NCI-H2029 treated with DMSO at 0.1 percent for 48 hours (cell line): ENCODE measurements around the gene MUL1.
A peak's percentile ranks its signal among the peaks of the same experiment; 100 is the strongest.
"Not testable (repeated sequence)": the region's sequence is repeated elsewhere in the genome, so short reads cannot be mapped to it uniquely, and the experiment has no call there.

Experiments used
- DNase-seq: peaks from one replicate; lab custom pipeline; 2025; lab: John Stamatoyannopoulos, UW

MUL1 gene

DNA sequence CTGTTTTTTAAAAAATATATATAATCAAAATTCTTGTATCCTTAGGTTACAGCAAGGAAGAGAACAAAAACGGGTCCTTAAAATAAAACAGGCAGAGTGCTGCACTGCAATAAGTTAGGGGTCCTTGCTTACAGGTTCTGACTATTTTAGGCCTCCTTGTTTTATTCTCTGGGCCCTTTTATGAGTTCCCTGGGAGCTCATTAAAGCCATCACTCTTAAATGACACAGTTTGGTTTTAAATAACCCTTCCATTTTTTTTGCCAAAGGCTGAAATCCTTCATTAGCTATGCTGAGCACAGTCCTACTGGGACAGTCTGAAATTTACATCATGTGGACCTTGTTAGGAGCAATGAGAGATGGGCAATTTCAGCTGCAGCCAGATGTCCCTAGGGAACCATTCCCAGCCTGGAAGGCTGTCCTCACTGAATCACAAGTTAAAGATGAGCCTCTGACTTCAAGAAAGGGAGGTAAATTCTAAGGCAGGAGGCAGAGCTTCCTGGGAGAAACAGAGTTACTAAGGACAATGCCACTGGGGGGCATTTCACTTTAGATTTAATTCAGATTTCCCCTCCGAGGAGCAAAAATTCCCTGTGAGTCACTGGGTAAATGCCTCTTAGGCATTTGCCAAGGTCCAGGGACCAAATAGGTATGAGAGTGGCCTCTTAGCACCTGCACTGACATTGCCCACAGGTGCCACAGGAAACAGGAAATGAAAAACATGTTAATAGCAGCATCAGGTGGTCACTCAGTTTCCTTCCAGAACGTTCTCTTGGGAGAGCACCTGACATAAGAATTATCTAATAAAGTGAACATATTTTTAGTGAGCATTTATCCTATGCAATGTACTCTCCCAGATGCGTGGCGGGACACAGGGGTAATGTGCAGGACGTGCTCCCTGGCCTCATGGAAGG lies 3.8 kb upstream of the MUL1 start:
- no peak for DNase-seq

DNA sequence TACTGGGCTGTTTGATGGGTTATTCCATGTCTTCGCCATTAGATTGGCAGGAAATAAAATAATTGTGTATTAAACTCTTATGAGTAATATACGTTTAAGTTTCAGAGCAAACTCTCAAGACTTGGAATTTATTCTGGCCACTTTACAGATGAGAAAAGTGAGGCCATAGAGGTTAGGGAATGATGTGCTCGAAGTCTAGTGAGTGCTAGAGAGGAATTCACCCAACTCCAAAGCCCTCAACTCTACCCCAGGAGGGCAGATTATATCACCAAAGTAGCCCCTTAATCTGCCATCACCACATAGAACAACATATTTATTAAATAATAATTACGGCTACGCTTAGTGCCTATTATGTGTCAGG lies 440 bp upstream of the MUL1 start:
- DNase-seq: no peak

DNA sequence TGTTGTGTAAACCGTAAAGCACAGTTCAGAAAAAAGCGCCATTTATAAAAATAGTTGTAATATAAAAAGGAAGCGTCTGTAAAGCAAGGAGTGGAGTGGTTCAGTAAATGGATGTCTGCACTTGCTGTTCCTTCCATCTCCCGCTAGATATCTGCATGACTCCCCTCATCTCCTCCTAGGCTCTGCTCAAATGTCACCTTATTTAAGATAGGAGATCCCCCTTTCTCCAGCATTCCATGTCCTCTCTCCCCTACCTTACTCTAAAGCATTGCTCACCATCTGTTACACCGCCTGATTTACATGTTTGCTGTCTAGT lies 745 bp downstream of the MUL1 start:
- no peak for DNase-seq

DNA sequence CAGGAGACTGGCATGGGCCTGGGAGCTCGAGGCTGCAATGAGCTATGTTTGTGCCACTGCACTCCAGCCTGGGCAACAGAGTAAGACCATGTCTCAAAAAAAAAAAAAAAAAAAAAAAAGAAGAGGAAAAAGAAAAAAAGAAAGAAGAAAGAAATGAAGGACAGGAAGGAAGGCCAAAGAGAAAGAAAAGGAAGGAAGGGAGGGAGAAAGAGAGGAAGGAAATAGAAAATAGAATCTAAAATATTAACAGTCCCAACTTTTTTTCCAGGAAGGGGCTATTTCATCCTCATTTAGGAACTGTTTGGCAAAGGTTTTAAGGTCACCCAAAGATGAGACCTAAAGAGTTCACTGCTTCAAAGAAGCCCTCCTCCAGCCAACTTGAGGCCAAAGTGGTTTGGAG lies 2.5 kb downstream of the MUL1 start:
- DNase-seq: no peak

DNA sequence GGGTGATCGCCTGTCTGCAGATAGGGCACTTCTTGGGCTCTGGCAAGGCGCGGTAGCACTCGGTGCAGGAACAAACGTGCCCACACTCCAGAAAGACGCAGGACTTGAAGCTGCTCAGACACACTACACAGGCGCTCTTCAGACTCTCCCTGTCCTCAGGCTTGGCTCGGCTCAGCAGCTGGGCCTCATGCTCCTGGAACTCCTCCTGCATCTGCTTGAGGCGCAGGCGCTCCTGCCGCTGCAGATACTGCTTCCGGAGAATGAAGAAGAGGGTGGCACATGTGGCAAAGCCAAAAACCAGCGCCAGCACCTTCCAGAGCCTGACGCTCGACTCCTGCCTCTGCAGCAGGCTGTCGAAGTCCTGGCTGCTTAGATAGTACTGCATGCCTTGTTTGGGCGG lies 7.2 kb downstream of the MUL1 start:
- DNase-seq: no peak

DNA sequence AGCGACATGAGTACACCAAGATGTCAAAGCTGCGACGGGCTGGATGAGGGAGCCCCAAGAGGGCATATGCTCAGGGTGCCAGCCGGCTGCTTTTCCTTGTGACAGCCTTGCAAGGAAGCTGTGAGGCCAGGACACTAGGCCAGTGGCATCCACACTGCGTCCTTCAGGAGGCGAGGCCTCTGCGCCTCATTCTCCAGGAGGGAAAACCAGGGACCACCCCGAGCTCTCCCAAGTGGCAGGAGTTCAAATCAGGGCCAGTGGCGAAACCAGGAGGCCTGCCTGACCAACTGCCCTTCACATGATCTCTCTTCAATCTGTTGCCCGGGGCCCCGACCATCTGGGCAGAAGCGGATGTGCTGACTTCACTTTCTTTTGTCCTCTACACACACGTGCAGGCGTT lies 8.2 kb downstream of the MUL1 start:
- DNase-seq: no peak

DNA sequence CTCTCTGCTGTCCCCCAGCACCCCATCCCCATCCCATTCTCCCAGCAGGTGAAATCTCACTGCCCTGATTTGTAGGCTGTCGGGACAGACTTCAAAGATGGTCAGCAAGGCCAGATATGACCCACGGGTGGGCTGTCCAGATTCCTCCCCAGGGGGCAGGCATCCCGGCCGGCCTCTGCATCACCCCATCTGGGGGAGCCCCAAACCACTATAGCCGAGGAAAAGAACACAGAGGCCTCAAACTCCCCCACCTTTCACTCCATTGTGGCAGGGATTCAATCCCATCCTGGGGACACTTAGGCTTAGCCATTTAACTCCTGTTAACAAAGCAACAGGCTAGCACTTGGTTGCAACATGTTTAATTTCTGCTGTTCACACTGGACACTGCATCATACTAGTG lies 8.8 kb downstream of the MUL1 start:
- DNase-seq: no peak

DNA sequence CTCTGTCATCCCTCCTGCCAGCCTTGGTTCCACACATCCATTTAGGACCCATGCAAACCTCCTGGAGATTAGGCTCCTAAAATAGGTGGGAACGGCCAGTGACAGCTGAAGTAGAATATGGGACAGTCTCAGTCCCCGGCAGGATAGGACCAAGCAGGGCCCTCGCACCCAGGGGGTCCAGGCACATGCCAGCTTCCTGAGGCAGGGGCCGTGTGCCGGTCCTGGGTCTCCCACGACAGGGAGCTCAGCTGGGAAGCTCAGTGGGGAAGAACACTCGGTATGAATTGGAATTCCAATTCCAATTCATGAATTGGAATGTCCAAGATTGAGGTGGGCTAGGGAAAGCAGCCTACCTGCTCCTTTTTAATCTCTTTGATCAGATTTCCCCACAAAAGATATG lies 9.8 kb downstream of the MUL1 start:
- DNase-seq: no peak

DNA sequence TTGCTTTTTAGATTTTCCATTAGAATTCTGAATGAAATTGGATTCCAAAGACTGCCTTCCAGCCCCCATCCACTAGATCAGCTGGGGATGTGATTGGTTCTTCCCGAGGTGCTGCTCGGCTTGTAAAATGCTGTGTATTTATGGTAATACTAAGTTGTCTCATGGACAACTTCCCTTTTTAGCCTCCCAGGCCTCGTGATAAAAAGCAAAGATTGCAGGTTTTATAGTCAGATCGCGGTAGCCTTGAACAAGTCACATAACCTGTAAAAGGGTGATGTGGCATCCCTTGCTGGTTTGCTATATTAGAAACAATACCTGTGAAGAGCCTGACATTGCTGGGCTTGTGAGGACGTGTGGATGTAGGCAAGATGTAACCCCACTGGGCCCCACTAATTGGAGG lies 10.4 kb downstream of the MUL1 start:
- no peak for DNase-seq

DNA sequence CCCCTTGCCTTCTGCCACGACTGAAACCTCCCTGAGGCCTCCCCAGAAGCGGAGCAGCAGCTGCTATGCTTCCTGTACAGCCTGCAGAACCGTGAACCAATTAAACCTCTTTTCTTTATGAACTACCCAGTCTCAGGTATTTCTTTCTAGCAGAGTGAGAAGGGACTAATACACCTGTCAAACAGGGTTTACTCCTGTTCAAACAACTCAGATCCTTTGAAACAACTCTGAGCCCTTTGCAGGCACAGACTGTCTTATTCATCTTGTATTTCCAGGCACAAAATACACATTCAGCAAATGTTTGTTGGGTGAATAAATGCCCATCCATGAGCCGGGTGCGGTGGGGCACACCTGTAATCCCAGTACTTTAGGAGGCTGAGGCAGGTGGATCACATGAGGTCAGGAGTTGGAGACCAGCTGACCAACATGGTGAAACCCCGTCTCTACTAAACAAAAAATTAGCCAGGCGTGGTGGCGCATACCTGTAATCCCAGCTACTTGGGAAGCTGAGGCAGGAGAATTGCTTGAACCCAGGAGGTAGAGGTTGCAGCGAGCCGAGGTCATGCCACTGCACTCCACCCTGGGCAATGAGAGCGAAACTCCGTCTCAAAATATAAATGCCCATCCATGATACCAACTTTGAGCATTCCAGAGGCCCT lies 11.1 kb downstream of the MUL1 start:
- DNase-seq: not testable (repeated sequence)

DNA sequence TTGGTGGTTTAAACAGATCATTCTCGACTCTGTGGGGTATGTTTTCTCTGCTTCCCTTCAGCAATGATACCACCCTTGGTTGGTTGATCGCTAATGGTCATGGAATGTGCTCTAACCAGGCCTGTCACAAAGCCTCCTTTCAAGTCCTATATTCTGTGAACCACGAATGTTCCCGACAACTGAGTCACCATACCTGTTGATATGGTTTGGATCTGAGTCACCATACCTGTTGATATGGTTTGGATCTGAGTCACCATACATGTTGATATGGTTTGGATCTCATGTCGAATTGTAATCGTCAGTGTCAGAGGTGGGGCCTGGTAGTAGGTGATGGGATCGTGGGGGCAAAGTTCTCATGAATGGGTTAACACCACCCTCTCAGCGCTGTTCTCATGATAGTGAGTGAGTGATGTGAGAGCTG lies 11.7 kb downstream of the MUL1 start:
- DNase-seq: no peak

DNA sequence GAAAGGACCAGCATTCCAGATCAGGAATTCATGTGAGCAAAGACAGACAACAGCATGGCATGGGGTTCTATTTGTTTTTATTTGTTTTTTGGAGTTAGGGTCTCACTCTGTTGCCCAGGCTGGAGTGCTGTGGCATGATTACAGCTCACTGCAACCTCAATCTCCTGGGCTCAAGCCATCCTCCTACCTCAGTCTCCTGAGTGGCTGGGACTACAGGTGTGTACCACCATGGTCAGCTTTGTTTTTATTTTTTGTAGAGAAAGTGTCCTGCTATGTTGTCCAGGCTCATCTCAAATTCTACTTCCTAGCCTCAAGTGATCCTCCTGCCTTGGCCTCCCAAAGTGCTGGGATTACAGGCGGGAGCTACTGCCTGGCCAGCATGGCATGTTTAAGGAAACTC lies 12.3 kb downstream of the MUL1 start:
- DNase-seq: no peak

DNA sequence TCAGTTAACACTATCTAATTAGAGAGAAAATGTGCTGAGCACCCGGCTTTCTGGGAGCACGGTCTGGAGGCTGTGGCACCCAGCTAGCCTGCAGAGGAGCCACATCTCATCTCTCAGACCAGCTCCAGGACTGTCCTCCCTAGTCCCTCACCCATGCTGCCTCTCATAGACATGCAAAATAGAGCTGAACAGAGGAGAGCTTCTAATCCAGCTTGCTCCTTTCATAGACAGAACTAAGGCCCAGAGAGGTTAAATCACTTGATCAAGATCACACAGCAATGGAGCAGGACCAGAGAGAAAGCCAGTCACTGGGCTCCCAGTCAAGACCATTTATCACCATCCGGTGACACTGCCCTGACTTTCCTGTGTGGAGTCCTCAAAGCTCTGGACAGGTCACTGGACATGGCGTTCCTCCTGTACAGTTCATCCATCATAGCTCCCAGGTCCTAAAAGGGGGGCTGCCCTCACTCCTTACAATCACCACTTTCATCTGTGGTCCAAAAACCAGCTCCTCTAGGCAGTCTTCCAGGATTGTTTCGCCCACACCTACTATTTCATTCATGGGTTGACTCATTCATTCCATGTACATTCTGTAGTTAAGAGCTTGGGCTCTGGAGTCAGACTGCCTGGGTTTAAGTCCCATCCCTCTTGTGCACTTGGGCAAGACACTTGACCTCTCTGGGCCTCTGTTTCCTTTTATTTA lies 13.2 kb downstream of the MUL1 start:
- no peak for DNase-seq

DNA sequence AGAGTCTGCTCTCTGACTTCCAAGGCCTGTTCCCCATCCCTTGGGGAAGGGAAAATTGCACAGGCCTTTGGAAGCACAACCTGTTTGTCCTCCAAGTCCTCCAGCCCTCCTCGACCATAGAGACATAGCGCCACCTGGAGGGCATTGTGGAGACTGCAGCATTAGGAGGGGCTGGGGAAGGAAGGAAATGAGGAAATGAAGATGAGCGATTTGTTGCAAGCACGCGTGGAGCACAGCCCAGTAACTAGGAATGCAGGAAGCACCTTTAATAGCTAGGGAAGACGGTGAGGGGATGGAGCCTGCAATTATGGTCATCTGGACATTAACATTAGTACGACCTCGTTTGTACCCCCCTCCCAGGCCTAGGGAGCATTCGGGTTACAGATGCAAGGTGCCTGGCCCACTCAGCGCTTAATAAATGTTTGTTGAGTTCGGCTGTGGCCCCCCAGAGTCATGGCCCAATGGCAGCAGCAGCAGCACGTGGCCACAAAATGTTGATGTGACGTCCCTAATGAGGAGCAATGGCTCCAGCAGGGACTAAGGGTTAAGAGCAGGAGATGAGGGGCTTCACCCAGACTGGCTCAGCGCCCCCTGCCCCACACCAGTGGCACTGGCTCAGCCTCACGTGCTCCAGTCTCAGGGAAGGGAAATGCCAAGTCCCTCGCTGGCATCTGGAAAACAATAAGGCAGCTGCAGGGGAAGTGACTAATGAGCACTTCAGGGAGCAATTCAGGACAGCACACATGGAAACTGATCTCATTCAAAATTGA lies 13.9 kb downstream of the MUL1 start:
- DNase-seq: peak; percentile 48

DNA sequence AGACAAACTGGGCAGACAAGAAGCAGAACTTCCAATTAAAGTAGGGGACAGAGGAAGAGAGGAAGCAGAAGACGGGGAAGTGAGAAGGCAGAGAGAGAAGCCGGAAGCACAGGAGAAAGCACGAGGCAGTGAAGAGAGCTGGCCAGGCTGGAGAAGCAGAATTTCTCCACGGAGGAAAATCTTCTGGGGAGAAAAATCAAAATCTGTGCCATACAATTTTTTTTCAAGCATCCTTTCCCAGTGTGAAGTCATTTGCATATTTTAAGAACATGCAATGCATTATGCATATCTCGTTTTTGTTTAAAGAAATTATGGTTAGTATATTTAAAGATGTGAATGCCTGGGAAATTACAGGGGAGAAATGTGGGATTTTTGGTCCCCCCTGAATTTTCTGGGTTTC lies 14.6 kb downstream of the MUL1 start:
- DNase-seq: no peak

DNA sequence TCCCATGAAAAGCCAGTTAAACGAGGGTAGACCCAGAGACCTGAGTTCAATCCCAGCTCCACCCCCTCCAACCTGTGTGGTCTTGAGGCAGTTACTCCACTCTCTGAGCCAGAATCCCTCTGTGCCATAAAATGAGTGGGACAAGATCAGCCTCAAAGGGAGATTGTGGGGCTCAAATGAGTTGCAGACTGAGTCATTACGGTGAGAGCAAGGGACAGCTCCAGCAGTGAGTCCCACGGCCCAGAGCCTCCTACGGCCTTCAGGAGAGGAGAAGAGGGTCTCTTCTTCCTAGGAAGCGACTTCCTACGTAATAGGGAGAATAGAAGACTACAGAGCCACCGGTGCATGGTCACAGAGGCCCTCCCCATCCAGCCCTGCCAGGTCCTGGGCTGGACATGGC lies 15.2 kb downstream of the MUL1 start:
- no peak for DNase-seq

DNA sequence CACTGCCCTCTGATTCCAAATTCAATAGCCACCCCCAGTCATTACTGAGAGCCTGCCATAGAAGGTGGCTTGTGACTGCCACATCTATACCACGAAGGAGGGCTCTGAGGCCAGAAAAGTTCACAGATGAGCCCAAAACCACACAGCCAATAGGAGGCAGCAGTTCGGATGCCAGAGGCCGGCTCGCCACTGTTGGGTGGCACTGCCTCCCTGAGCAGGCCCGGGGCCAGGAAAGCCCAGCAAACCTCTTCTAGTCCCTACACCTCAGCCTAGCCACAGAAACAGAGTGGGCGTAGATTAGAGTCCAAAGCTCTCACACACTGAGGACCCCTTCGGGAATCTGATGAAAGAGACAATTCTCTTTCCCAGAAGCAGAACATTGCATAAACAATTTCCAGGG lies 16.1 kb downstream of the MUL1 start:
- DNase-seq: no peak

DNA sequence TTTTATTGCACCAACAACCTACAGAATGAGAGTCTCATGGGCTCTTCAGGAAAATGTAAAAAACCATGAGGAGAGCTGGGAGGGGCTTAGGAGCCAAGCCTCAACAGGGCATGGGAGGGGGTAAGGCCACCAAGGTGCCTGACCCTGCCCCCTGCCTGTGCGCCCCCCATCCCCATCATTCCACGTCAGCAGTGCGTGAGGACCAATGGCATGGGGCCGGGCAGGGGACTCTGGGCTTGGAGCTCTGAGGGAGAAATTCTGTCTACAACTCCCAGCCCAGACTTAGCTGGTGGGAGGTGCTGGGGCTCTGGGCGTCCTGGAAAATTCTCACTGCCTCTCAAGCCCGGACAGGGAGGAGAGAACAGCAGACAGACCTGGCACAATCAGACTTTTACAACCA lies 16.8 kb downstream of the MUL1 start:
- no peak for DNase-seq

DNA sequence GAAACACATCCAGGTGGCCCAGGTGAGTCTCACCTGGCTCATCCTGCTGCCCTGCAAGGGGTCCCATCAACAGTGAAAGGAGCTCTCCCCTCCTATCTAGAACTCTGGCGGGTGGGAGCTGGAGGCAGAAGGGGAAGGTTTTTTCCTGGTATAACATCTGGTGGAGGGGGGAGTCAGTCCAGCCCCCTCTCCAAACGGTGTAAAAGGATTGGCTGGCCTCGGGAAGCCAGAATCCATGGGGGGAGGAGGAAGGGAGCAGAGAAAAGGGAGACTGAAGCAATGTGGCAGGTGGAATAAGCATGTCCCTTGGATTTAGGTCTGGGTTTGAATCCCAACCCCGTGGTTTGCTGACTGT lies 20.7 kb downstream of the MUL1 start:
- no peak for DNase-seq

DNA sequence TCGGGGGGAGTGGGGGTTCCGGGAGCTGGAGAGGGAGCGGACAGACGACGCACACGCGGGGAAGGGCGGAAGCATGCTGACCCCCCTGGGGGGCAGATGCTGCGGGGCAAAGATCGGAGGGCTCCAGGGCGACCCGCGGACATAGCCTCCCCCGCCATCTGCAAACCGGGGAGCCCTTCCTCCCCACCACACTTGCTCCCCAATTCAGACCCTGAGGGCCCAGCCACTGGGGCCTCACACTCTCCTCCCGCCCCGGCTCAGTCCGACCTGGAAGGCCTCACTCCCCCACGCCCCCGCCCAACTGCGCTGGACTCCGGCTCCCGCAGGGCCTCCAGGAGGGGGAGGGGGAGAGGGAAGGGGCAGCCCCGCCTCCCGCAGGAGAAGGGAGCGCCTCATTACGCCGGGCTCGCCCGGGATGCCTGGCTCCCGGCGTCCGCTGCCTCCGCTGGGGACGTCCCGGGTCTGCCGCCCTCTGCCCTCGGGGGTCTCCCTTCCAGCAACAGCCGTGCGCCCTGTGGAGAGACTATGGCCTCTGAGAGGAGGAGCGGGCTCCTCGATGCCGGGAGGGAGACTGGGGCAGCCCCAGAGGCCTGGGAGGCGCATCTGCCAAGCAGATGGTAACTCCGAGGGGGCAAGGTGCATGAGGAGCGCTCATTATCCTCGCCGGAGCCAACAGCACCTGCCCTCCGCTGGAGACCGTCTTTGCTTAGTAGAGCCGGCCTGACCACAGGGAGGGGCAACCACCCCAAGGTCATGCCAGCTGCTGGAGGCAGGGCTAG lies 21.3 kb downstream of the MUL1 start:
- DNase-seq: no peak

DNA sequence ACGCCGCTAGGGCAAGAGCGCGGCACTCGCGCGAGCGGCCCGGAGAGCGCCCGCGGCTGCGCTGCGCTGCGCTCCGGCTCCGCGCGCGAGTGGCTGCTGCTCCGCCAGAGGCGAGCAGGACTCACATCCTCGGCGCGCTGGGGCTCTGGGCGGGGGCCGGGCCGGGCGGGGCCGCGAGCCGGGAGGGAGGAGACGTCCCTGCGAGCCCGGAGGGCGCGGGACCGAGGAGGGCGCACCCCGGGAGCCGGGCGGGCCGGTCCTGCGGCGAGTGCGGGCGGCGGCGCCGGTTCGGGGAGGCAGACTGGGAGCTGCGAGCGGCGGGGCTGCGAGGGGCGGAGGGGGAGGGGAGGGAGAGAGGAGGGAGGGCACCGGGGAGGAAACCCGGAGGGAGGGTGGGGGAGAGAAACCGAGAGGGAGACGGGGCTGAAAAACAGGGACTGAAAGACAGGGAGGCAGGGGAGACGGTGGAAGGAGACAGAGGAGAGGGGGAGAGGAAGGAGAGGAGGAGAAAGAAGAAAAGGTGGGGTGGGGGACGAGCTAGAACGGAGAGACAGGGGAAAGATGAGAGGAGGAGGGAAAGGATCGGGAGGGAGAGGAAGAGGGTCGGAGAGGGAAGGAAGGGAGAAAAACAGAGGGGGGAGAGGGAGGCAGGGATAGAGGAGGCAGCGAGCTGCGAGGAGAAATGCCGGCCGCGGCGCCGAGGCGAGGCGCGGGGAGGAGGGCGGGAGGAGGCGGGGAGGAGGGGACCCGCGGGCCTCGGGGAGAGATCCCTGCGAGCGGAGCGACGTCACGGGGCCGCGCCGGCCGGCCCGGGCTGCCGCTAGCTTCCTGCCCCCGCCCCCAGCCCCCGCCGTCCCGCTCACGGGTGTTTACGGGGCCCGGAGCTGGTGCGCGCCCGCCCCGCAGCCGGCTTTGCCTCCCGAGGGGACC lies 22.2 kb downstream of the MUL1 start, which contains the start of gene CAMK2N1:
Gene CAMK2N1, minus strand, starts transcription at position 684 of the 930 bp plus-strand sequence. CDS start 831 bp downstream, outside the sequence.
- no peak for DNase-seq
